Neutrophil (primary cell): Measurements from ENCODE around the gene KIF9.

Source experiments
- H3K27ac ChIP-seq: fragments of 200-600 bp; sonication (generic); 2 replicates; pipeline ENCODE4 v1.5.1; 2016; ENCODE audit warnings: mild to moderate bottlenecking, moderate library complexity
- H3K27me3 ChIP-seq: fragments of 200-600 bp; sonication (generic); 2 replicates; pipeline ENCODE4 v1.6.0; 2016; ENCODE audit warnings: mild to moderate bottlenecking
- H3K36me3 ChIP-seq: fragments of 200-600 bp; sonication (generic); 2 replicates; pipeline ENCODE4 v1.5.1; 2017
- H3K4me1 ChIP-seq, 2 experiments: fragments of 200-600 bp in 1 of 2; sonication (generic) in 1 of 2; 1 replicate in 1 of 2; 2 replicates in 1 of 2; pipeline versions ENCODE4 v1.5.1 to v1.6.1; 2013 to 2016; ENCODE audit warnings: low read depth in 1 of 2, low read length in 1 of 2, mild to moderate bottlenecking in 1 of 2, moderate library complexity in 1 of 2; ENCODE audit not compliant: control insufficient read depth in 1 of 2, insufficient read depth in 1 of 2
- H3K4me3 ChIP-seq, 2 experiments: fragments of 200-600 bp in 1 of 2; sonication (generic) in 1 of 2; 1 replicate in 1 of 2; 2 replicates in 1 of 2; pipeline ENCODE4 v1.5.1; 2013 to 2016; ENCODE audit warnings: low read depth in 1 of 2, low read length in 1 of 2, mild to moderate bottlenecking in 1 of 2, moderate library complexity in 1 of 2
- H3K9me3 ChIP-seq: fragments of 200-600 bp; sonication (generic); 2 replicates; pipeline ENCODE4 v1.5.1; 2016
- CTCF ChIP-seq: fragments of 200-600 bp; sonication (generic); IDR thresholded peaks from 2 replicates; pipeline ENCODE4 v1.5.1; 2016; ENCODE audit warnings: antibody characterized with exemption

KIF9 gene

GRCh38 chr3:47244531-47245100 lies 38.0 kb downstream of the KIF9 start:
- no peaks in the 10 kb centered on the region for H3K4me1 ChIP-seq
- no peak overlapping the region for H3K4me3 ChIP-seq
- TF ChIP-seq CTCF, result no peak
- H3K9me3 ChIP-seq, result no peaks in the 10 kb centered on the region
- no peak overlapping the region for H3K27ac ChIP-seq
- H3K27me3 ChIP-seq, result no peaks in the 10 kb centered on the region
- H3K36me3 ChIP-seq, result no peaks in the 10 kb centered on the region

- no peaks in the 10 kb centered on the region for H3K36me3 ChIP-seq
- TF ChIP-seq CTCF, result no peak
- H3K4me1 ChIP-seq, result no peaks in the 10 kb centered on the region
- H3K27me3 ChIP-seq, result no peaks in the 10 kb centered on the region
- H3K27ac ChIP-seq, result no peak overlapping the region
- no peak overlapping the region for H3K4me3 ChIP-seq
- H3K9me3 ChIP-seq, result no peaks in the 10 kb centered on the region
Measured at GRCh38 chr3:47243419-47244147, 39.0 kb downstream of the KIF9 start.

GRCh38 chr3:47239929-47240328 lies 42.7 kb downstream of the KIF9 start:
- Histone ChIP-seq H3K4me3 (no peak overlapping the region), H3K4me1 (no peaks in the 10 kb centered on the region), H3K9me3 (no peaks in the 10 kb centered on the region), H3K36me3 (no peaks in the 10 kb centered on the region), H3K27ac (no peak overlapping the region), H3K27me3 (no peaks in the 10 kb centered on the region)
- no peak for TF ChIP-seq CTCF

- Histone ChIP-seq H3K9me3 (no peaks in the 10 kb centered on the region), H3K4me1 (no peaks in the 10 kb centered on the region), H3K27ac (no peak overlapping the region), H3K27me3 (no peaks in the 10 kb centered on the region), H3K36me3 (no peaks in the 10 kb centered on the region), H3K4me3 (no peak overlapping the region)
- no peak for TF ChIP-seq CTCF
Measured at GRCh38 chr3:47238017-47238416, 44.6 kb downstream of the KIF9 start.

GRCh38 chr3:47228088-47228487 lies 54.5 kb downstream of the KIF9 start:
- Histone ChIP-seq H3K4me3 (no peak overlapping the region), H3K9me3 (no peaks in the 10 kb centered on the region), H3K4me1 (peaks cover 22 to 23% of the 10 kb centered on the region in 2 experiments), H3K27ac (no peak overlapping the region), H3K36me3 (no peaks in the 10 kb centered on the region), H3K27me3 (no peaks in the 10 kb centered on the region)
- no peak for TF ChIP-seq CTCF
